Large intestine (tissue), 3 donors: ENCODE data around the gene PTPRE. TPM values are rescaled to one million over a fixed set of nuclear protein-coding genes. Genes with fewer than 3 reads are reported as not detected.

Source experiments
- DNase-seq, 2 donors: peaks; one replicate each; pipeline versions ENCODE4 v3.0.0 to v3.0.0-alpha.2; 2013
- H3K27ac ChIP-seq: one replicate; pipeline ENCODE4 v1.5.1; 2013; ENCODE audit warnings: low read length
- H3K27me3 ChIP-seq: 2 replicates; pipeline ENCODE4 v1.6.1; 2013; ENCODE audit warnings: low read length; ENCODE audit not compliant: control insufficient read depth, insufficient read depth
- H3K36me3 ChIP-seq: 2 replicates; pipeline ENCODE4 v1.6.1; 2013; ENCODE audit warnings: low read length; ENCODE audit not compliant: control insufficient read depth, insufficient read depth
- H3K4me1 ChIP-seq: one replicate; pipeline ENCODE4 v1.6.1; 2013; ENCODE audit warnings: low read length; ENCODE audit not compliant: control insufficient read depth, insufficient read depth
- H3K4me3 ChIP-seq: one replicate; pipeline ENCODE4 v1.5.1; 2013; ENCODE audit warnings: low read length
- H3K9me3 ChIP-seq: one replicate; pipeline ENCODE4 v1.6.1; 2013; ENCODE audit warnings: mild to moderate bottlenecking, low read depth, low read length, moderate library complexity; ENCODE audit not compliant: control insufficient read depth
- WGBS: methylation state at CpG from one replicate; pipeline ENCODE4 v1.1.5; 2013; ENCODE audit warnings: low lambda C conversion rate; ENCODE audit not compliant: insufficient coverage; 5-methylcytosine and 5-hydroxymethylcytosine counted together
- polyA plus RNA-seq: library from polyadenylated mRNA; unstranded; fragments of 120-200 nt; gene quantifications from one replicate; pipeline ENCODE4 v1.2.1, GENCODE V29; 2013

The PTPRE gene
- polyA plus RNA-seq, 1 donor, result 21.6 TPM

- no peak for DNase-seq
- H3K4me3 ChIP-seq, result no peak overlapping the region
- H3K9me3 ChIP-seq, result no peaks in the 10 kb centered on the region
- peaks cover 54% of the 10 kb centered on the region for H3K36me3 ChIP-seq
- H3K27ac ChIP-seq, result no peak overlapping the region
- H3K4me1 ChIP-seq, result peaks cover 8% of the 10 kb centered on the region
- no CpG with 5 or more reads among the region's 21 CpGs for WGBS
- H3K27me3 ChIP-seq, result no peaks in the 10 kb centered on the region
Observed at GRCh38 chr10:128077155-128077875, 170.4 kb downstream of the PTPRE start.

- Histone ChIP-seq H3K27ac (no peak overlapping the region), H3K4me1 (peaks cover 8% of the 10 kb centered on the region), H3K4me3 (no peak overlapping the region), H3K9me3 (no peaks in the 10 kb centered on the region), H3K27me3 (no peaks in the 10 kb centered on the region), H3K36me3 (peaks cover 47% of the 10 kb centered on the region)
- peak in 1 of 2 donors; percentile 41 for DNase-seq
- 0% methylated on average over 1 of the region's 17 CpGs for WGBS
Observed at GRCh38 chr10:128078136-128078969, 171.4 kb downstream of the PTPRE start.

- Histone ChIP-seq H3K4me1 (peaks cover 8% of the 10 kb centered on the region), H3K36me3 (peaks cover 44% of the 10 kb centered on the region), H3K27ac (no peak overlapping the region), H3K9me3 (no peaks in the 10 kb centered on the region), H3K4me3 (no peak overlapping the region), H3K27me3 (no peaks in the 10 kb centered on the region)
- DNase-seq, result no peak
- WGBS, result no CpG with 5 or more reads among the region's 13 CpGs
Observed at GRCh38 chr10:128080231-128080630, 173.3 kb downstream of the PTPRE start.

GRCh38 chr10:128080641-128081040, 173.7 kb downstream of the PTPRE start:
- Histone ChIP-seq H3K27me3 (no peaks in the 10 kb centered on the region), H3K4me1 (peaks cover 8% of the 10 kb centered on the region), H3K9me3 (no peaks in the 10 kb centered on the region), H3K27ac (peak overlapping the region; percentile 63), H3K36me3 (peaks cover 43% of the 10 kb centered on the region), H3K4me3 (no peak overlapping the region)
- no peak for DNase-seq
- WGBS, result no CpG with 5 or more reads among the region's 8 CpGs

- Histone ChIP-seq H3K4me3 (no peak overlapping the region), H3K36me3 (peaks cover 39% of the 10 kb centered on the region), H3K9me3 (no peaks in the 10 kb centered on the region), H3K27ac (peak overlapping the region; percentile 63), H3K4me1 (peaks cover 8% of the 10 kb centered on the region), H3K27me3 (no peaks in the 10 kb centered on the region)
- 100% methylated on average over 1 of the region's 4 CpGs for WGBS
- DNase-seq, result peak; percentile 61 to 72
Observed at GRCh38 chr10:128081222-128081621, 174.3 kb downstream of the PTPRE start.

GRCh38 chr10:128081720-128082119, 174.8 kb downstream of the PTPRE start:
- H3K27me3 ChIP-seq, result no peaks in the 10 kb centered on the region
- H3K36me3 ChIP-seq, result peaks cover 36% of the 10 kb centered on the region
- peaks cover 12% of the 10 kb centered on the region for H3K4me1 ChIP-seq
- no CpG with 5 or more reads among the region's 3 CpGs for WGBS
- H3K9me3 ChIP-seq, result no peaks in the 10 kb centered on the region
- peak overlapping the region; percentile 63 for H3K27ac ChIP-seq
- no peak overlapping the region for H3K4me3 ChIP-seq
- DNase-seq, result no peak

GRCh38 chr10:128083191-128083895, 176.4 kb downstream of the PTPRE start:
- no peak overlapping the region for H3K27ac ChIP-seq
- no peak for DNase-seq
- peaks cover 25% of the 10 kb centered on the region for H3K36me3 ChIP-seq
- WGBS, result 94% methylated on average over 3 of the region's 15 CpGs
- H3K27me3 ChIP-seq, result no peaks in the 10 kb centered on the region
- peaks cover 19% of the 10 kb centered on the region for H3K4me1 ChIP-seq
- no peaks in the 10 kb centered on the region for H3K9me3 ChIP-seq
- no peak overlapping the region for H3K4me3 ChIP-seq

- Histone ChIP-seq H3K27ac (no peak overlapping the region), H3K4me1 (peaks cover 19% of the 10 kb centered on the region), H3K4me3 (no peak overlapping the region), H3K9me3 (no peaks in the 10 kb centered on the region), H3K27me3 (no peaks in the 10 kb centered on the region), H3K36me3 (peaks cover 22% of the 10 kb centered on the region)
- no peak for DNase-seq
- WGBS, result 100% methylated on average over 2 of the region's 10 CpGs
Observed at GRCh38 chr10:128084364-128084763, 177.5 kb downstream of the PTPRE start.

GRCh38 chr10:128084991-128085390, 178.1 kb downstream of the PTPRE start:
- H3K9me3 ChIP-seq, result no peaks in the 10 kb centered on the region
- H3K27me3 ChIP-seq, result no peaks in the 10 kb centered on the region
- DNase-seq, result no peak
- H3K4me3 ChIP-seq, result no peak overlapping the region
- peaks cover 19% of the 10 kb centered on the region for H3K4me1 ChIP-seq
- WGBS, result 57% methylated on average over 1 of the region's 8 CpGs
- peaks cover 18% of the 10 kb centered on the region for H3K36me3 ChIP-seq
- no peak overlapping the region for H3K27ac ChIP-seq
